IMR-90 (cell line): Measurements from ENCODE around the gene ABCA3.

Experiments used
- MAFK ChIP-seq: IDR thresholded peaks from 2 replicates; pipeline ENCODE4 v1.6.1; 2012; ENCODE audit warnings: low read depth, low read length, improper control_type of control experiment
- POLR2A ChIP-seq: IDR thresholded peaks from 2 replicates; pipeline ENCODE4 v1.6.1; 2012; ENCODE audit warnings: mild to moderate bottlenecking, low read depth, low read length
- RFX5 ChIP-seq: IDR thresholded peaks from 2 replicates; pipeline ENCODE4 v1.8.0; 2012; ENCODE audit warnings: low read depth, mild to moderate bottlenecking, low read length, moderate library complexity
- TF ChIP-seq, protein P1 (sequence below): conservative IDR thresholded peaks from 2 replicates; pipeline ENCODE4 v1.5.1; 2012; ENCODE audit warnings: mild to moderate bottlenecking, low read depth, low read length, improper control_type of control experiment
- TF ChIP-seq, protein P2 (sequence below): fragments of 150-350 bp; IDR thresholded peaks from 2 replicates; pipeline ENCODE4 v1.6.1; 2017; ENCODE audit warnings: mild to moderate bottlenecking, antibody characterized with exemption, low read length, low read depth

DNA sequence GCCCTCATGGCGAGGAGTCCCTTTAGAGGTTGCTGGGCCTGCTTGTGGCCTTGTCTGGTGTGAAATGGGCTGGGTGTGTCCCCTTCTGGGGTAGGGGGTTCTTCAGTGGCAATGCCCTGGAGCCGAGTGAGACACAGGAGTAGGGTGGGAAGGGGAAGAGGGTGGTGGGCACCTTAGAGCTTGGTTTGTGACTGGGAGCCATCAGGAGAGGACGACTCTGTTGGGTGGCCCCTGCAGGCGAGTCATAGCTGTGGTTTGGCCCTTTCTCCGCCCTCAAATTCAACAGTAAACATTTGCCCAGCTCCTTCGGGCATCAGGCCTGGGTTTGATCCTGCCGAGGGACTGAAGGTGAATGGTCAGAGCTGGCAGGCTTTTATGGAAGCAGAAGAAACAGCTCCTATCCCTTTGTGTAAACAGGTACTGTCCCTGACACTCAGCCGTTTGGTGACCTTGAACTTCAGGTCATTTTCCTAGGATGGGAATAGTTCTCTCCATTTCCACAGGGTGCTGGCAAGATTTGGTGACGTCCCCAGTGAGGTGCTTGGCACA lies 114.2 kb downstream of the ABCA3 start:
- TF ChIP-seq, protein P1, sequence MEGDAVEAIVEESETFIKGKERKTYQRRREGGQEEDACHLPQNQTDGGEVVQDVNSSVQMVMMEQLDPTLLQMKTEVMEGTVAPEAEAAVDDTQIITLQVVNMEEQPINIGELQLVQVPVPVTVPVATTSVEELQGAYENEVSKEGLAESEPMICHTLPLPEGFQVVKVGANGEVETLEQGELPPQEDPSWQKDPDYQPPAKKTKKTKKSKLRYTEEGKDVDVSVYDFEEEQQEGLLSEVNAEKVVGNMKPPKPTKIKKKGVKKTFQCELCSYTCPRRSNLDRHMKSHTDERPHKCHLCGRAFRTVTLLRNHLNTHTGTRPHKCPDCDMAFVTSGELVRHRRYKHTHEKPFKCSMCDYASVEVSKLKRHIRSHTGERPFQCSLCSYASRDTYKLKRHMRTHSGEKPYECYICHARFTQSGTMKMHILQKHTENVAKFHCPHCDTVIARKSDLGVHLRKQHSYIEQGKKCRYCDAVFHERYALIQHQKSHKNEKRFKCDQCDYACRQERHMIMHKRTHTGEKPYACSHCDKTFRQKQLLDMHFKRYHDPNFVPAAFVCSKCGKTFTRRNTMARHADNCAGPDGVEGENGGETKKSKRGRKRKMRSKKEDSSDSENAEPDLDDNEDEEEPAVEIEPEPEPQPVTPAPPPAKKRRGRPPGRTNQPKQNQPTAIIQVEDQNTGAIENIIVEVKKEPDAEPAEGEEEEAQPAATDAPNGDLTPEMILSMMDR = no peak
- TF ChIP-seq RFX5 = no peak
- no peak for TF ChIP-seq MAFK
- TF ChIP-seq, protein P2, sequence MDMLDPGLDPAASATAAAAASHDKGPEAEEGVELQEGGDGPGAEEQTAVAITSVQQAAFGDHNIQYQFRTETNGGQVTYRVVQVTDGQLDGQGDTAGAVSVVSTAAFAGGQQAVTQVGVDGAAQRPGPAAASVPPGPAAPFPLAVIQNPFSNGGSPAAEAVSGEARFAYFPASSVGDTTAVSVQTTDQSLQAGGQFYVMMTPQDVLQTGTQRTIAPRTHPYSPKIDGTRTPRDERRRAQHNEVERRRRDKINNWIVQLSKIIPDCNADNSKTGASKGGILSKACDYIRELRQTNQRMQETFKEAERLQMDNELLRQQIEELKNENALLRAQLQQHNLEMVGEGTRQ = no peak
- TF ChIP-seq POLR2A = no peak
